Hepatocyte (in vitro differentiated cells): ENCODE measurements around the gene ERFL. TPM values are rescaled to one million over a fixed set of nuclear protein-coding genes. Genes with fewer than 3 reads are reported as not detected.

ENCODE experiments used
- DNase-seq: peaks from one replicate; pipeline ENCODE4 v3.0.0-alpha.2; 2016; ENCODE audit warnings: low spot score
- H2AFZ ChIP-seq: fragments of 200-600 bp; sonication (generic); 2 replicates; pipeline ENCODE4 v1.6.0; 2016; ENCODE audit warnings: antibody characterized with exemption, mild to moderate bottlenecking
- H3K27ac ChIP-seq: fragments of 200-600 bp; sonication (generic); 2 replicates; pipeline ENCODE4 v1.5.1; 2016; ENCODE audit warnings: mild to moderate bottlenecking
- H3K27me3 ChIP-seq: fragments of 200-600 bp; sonication (generic); 2 replicates; pipeline ENCODE4 v1.6.1; 2016
- H3K36me3 ChIP-seq: fragments of 200-600 bp; sonication (generic); replicated peaks from 2 replicates; pipeline ENCODE4 v1.5.1; 2016; ENCODE audit warnings: low read depth; ENCODE audit not compliant: insufficient read depth
- H3K4me1 ChIP-seq: fragments of 200-600 bp; sonication (generic); 2 replicates; pipeline ENCODE4 v1.5.1; 2016; ENCODE audit warnings: mild to moderate bottlenecking, moderate library complexity; ENCODE audit not compliant: insufficient read depth
- H3K4me2 ChIP-seq: fragments of 200-600 bp; sonication (generic); 2 replicates; pipeline ENCODE4 v1.6.0; 2016
- H3K4me3 ChIP-seq: fragments of 200-600 bp; sonication (generic); 2 replicates; pipeline ENCODE4 v1.5.1; 2016; ENCODE audit warnings: mild to moderate bottlenecking
- H3K79me2 ChIP-seq: fragments of 200-600 bp; sonication (generic); 2 replicates; pipeline ENCODE4 v1.6.0; 2017; ENCODE audit warnings: mild to moderate bottlenecking
- H3K9me2 ChIP-seq: fragments of 200-600 bp; sonication (generic); replicated peaks from 2 replicates; pipeline ENCODE4 v1.6.0; 2017; ENCODE audit warnings: mild to moderate bottlenecking; ENCODE audit not compliant: insufficient read depth
- H3K9me3 ChIP-seq: fragments of 200-600 bp; sonication (generic); 2 replicates; pipeline ENCODE4 v1.5.1; 2016; ENCODE audit warnings: low read depth, mild to moderate bottlenecking
- H4K20me1 ChIP-seq: fragments of 200-600 bp; sonication (generic); 2 replicates; pipeline ENCODE4 v1.6.0; 2016; ENCODE audit warnings: mild to moderate bottlenecking; ENCODE audit not compliant: insufficient read depth, poor library complexity, severe bottlenecking
- EZH2 ChIP-seq: fragments of 200-600 bp; sonication (generic); IDR thresholded peaks from 2 replicates; pipeline ENCODE4 v1.6.1; 2016; ENCODE audit warnings: antibody characterized with exemption, mild to moderate bottlenecking, borderline replicate concordance
- EZH2phosphoT487 ChIP-seq: fragments of 200-600 bp; sonication (generic); IDR thresholded peaks from one replicate; pipeline ENCODE4 v1.6.1; 2018; ENCODE audit warnings: antibody characterized with exemption, mild to moderate bottlenecking, low read depth, moderate library complexity; ENCODE audit not compliant: unreplicated experiment, severe bottlenecking
- WGBS: methylation state at CpG from one replicate; pipeline ENCODE4 v1.1.6; 2016; ENCODE audit warnings: low lambda C conversion rate; ENCODE audit errors: missing lambda C conversion rate; 5-methylcytosine and 5-hydroxymethylcytosine counted together
- polyA plus RNA-seq: library from polyadenylated mRNA; unstranded; fragments of >200 nt; fragmentation: Nextera tagmentation; extraction: Ambion mirVana; gene quantifications from 2 replicates; pipeline ENCODE4 v1.2.1, GENCODE V29; 2016
- total RNA-seq: library from RNA; depleted of rRNA; stranded (reverse); fragments of >200 nt; gene quantifications from 2 replicates; pipeline ENCODE4 v1.2.3, GENCODE V29; 2014
- TF ChIP-seq, protein P1 (sequence below): fragments of 200-600 bp; sonication (generic); IDR thresholded peaks from 2 replicates; pipeline ENCODE4 v1.5.1; 2016; ENCODE audit warnings: antibody characterized with exemption, mild to moderate bottlenecking; ENCODE audit not compliant: poor library complexity

The ERFL gene
- total and polyA plus RNA-seq, 2 experiments from 2014 or later: 0.53 TPM; not detected in 1

DNA sequence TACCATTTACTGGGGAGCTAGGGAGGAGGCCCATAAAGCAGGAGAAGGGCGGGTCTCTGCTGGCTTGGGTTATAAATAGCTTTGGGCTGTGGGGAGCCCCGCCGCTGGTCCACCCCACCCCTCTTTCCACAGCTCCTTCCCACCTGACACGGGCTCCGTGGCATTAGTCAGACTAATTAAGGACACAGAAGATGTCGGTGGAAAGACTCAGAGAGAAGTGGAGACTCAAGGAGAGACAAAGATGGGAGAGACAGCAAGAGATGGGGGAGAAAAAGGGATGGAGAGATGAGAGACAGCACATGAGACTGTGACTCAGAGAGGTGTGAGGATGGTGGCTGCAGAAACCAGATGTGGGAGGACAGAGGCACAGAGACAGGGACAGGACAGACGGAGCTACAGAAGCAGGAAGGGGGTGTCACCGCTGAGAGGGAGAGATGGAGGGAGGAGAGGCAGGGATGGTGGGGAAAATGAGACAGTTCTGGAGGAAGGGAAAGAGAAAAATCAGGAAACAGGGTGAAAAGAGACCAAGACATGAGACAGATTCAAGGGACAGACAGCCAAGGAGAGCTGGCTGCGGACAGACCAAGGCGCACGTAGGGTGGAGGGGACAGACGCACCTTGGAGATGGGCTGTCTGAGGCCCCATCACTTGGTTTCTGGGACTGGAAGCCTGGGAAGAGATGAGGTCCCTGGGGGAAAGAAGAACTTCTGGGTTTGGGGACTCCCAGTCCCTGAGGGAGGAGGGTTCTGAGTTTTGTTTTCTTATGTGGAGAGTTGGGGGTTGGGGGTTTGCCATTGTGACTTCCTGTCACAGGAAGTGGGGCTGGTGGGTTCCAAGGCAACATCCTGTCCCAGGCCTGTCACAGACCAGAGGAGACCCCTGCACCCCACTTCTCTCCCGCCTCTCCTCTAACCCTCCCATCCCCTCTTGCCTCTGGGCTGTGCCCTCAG is 41.2 kb downstream of the ERFL start:
- Histone ChIP-seq H3K9me3 (no peaks in the 10 kb centered on the region), H2AFZ (no peak overlapping the region), H3K4me3 (no peak overlapping the region), H3K27me3 (no peaks in the 10 kb centered on the region), H4K20me1 (no peaks in the 10 kb centered on the region), H3K9me2 (no peaks in the 10 kb centered on the region), H3K36me3 (no peaks in the 10 kb centered on the region), H3K4me2 (peak overlapping the region; percentile 51), H3K79me2 (peaks cover 27% of the 10 kb centered on the region), H3K27ac (peak overlapping the region; percentile 85), H3K4me1 (peaks cover 13% of the 10 kb centered on the region)
- WGBS: 84% methylated on average over 12 of the region's 13 CpGs
- no peak for DNase-seq
- TF ChIP-seq EZH2phosphoT487 (no peak), EZH2 (no peak)
- TF ChIP-seq, protein P1, sequence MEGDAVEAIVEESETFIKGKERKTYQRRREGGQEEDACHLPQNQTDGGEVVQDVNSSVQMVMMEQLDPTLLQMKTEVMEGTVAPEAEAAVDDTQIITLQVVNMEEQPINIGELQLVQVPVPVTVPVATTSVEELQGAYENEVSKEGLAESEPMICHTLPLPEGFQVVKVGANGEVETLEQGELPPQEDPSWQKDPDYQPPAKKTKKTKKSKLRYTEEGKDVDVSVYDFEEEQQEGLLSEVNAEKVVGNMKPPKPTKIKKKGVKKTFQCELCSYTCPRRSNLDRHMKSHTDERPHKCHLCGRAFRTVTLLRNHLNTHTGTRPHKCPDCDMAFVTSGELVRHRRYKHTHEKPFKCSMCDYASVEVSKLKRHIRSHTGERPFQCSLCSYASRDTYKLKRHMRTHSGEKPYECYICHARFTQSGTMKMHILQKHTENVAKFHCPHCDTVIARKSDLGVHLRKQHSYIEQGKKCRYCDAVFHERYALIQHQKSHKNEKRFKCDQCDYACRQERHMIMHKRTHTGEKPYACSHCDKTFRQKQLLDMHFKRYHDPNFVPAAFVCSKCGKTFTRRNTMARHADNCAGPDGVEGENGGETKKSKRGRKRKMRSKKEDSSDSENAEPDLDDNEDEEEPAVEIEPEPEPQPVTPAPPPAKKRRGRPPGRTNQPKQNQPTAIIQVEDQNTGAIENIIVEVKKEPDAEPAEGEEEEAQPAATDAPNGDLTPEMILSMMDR: no peak

GRCh38 chr19:41883821-41884733 is 44.2 kb downstream of the ERFL start:
- H3K4me3 ChIP-seq: peak overlapping the region; percentile 59
- H3K27me3 ChIP-seq: no peaks in the 10 kb centered on the region
- H3K79me2 ChIP-seq: peaks cover 27% of the 10 kb centered on the region
- H4K20me1 ChIP-seq: no peaks in the 10 kb centered on the region
- peak overlapping the region; percentile 95 for H3K4me2 ChIP-seq
- DNase-seq: peak; percentile 98
- H3K4me1 ChIP-seq: peaks cover 13% of the 10 kb centered on the region
- no peaks in the 10 kb centered on the region for H3K36me3 ChIP-seq
- no peaks in the 10 kb centered on the region for H3K9me3 ChIP-seq
- WGBS: under 1% methylated on average over 65 of the region's 66 CpGs
- H3K27ac ChIP-seq: peak overlapping the region; percentile 40
- peak overlapping the region; percentile 73 for H2AFZ ChIP-seq
- TF ChIP-seq EZH2 (no peak), EZH2phosphoT487 (no peak)
- TF ChIP-seq, protein P1: no peak
- H3K9me2 ChIP-seq: no peaks in the 10 kb centered on the region

GRCh38 chr19:41883463-41883820 is 44.8 kb downstream of the ERFL start:
- WGBS: 4% methylated on average over 23 of the region's 23 CpGs
- Histone ChIP-seq H3K79me2 (peaks cover 27% of the 10 kb centered on the region), H3K4me1 (peaks cover 13% of the 10 kb centered on the region), H3K27ac (peak overlapping the region; percentile 40), H3K4me2 (peak overlapping the region; percentile 95), H3K4me3 (peak overlapping the region; percentile 47), H3K9me2 (no peaks in the 10 kb centered on the region), H4K20me1 (no peaks in the 10 kb centered on the region), H2AFZ (peak overlapping the region; percentile 73), H3K36me3 (no peaks in the 10 kb centered on the region), H3K9me3 (no peaks in the 10 kb centered on the region), H3K27me3 (no peaks in the 10 kb centered on the region)
- no peak for DNase-seq
- TF ChIP-seq EZH2 (no peak), EZH2phosphoT487 (no peak)
- TF ChIP-seq, protein P1: no peak
